ENCODE results near the gene FKRP.
A peak's percentile ranks its signal among the peaks of the same experiment; 100 is the strongest.
"Not testable (repeated sequence)": the region's sequence is repeated elsewhere in the genome, so short reads cannot be mapped to it uniquely, and the experiment has no call there.

The FKRP gene, protein sequence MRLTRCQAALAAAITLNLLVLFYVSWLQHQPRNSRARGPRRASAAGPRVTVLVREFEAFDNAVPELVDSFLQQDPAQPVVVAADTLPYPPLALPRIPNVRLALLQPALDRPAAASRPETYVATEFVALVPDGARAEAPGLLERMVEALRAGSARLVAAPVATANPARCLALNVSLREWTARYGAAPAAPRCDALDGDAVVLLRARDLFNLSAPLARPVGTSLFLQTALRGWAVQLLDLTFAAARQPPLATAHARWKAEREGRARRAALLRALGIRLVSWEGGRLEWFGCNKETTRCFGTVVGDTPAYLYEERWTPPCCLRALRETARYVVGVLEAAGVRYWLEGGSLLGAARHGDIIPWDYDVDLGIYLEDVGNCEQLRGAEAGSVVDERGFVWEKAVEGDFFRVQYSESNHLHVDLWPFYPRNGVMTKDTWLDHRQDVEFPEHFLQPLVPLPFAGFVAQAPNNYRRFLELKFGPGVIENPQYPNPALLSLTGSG

DNA sequence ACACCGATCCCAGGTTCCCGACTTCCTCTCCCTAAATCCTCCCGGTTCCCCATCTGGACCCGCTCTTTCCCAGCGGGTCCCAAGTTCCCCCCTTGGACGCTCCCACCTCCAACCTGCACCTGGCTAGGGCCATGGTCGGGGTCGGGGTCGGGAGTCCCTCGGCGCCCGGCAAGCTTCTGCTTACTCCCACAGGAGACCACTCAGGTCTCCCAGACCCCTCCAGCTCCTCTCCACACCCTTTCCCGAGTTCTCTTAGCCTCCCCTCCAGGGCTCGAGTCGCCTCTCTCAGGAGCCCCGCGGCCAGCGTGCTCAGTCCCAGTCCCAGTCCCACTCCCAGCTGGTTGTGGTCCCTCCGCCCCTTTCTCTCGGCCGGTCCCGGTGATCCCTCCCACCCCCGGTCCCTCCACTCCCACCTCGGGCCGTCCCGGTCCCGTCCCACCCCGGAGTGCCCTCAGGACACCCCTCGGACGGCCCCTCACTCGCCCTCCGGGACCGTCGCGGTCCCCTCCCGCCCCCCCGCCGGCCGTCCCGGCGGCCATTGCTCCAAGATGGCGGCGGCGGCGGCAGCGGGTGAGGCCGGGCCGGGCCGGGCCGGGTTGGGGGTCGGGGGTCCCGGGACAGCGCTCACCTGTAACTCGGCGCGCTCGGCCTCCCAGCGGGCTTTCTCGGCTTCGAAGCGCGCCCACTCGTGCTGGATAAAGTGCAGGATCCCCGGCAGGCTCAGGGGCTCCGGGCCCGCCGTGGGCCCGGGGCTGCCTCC is at the start of gene FKRP:
Gene FKRP, plus strand, starts transcription at position 537 of the 760 bp plus-strand sequence. CDS start 9,394 bp downstream, outside the sequence.
- DNase-seq = no peak

DNA sequence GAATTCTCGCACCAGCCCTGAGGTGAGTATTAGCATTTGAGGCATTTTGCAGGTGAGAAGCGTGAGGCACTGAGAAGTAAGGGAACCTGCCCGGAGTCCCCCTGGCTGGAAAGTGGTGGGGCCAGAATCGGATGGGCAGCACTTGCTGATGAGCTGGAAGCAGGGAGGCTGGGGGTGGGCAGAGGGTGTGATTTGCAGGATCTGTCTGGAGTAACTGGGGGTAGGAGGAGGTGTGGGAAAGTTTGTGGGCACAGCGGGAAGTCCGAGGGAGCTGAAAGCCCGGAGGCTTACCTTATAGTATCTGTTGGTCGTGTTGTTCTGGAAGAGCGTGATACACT is 49.0 kb upstream of the FKRP start:
- no peak for DNase-seq

DNA sequence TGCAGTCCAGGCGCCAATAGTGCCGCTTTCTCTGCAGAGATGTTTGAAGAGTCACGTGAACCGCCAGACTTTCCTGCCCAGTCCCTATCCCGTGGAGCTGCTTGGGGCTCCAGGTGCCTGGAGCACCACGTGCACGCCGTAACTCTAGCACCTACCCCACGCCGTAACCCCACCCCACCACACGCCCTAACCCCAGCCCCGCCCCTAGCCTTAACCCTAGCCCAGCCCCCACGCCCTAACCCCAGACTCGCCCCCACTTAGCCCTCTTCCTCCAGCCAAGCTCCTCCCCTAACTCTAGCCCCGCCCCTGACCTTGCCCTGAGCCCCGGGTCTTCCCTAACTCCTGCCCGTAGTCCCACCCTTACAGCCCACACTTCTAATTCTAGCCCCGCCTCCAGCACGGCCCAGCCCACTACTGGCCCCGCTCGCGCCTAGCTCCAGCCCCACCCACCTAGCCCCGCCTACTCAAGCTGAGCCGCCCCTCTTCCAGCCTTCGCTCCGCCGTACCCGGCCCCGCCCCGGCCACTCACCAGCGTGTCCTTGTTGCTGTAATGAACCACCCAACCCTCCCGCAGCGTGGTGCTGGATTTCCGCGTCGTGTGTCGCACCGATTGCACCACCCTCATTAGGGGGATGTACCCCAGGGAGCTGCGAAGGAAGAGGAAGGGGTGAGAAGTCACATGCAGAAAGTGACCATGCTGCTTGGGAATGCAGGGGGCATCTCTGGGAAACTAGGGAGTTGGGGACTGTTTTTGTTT is 48.5 kb upstream of the FKRP start:
- DNase-seq = no peak

DNA sequence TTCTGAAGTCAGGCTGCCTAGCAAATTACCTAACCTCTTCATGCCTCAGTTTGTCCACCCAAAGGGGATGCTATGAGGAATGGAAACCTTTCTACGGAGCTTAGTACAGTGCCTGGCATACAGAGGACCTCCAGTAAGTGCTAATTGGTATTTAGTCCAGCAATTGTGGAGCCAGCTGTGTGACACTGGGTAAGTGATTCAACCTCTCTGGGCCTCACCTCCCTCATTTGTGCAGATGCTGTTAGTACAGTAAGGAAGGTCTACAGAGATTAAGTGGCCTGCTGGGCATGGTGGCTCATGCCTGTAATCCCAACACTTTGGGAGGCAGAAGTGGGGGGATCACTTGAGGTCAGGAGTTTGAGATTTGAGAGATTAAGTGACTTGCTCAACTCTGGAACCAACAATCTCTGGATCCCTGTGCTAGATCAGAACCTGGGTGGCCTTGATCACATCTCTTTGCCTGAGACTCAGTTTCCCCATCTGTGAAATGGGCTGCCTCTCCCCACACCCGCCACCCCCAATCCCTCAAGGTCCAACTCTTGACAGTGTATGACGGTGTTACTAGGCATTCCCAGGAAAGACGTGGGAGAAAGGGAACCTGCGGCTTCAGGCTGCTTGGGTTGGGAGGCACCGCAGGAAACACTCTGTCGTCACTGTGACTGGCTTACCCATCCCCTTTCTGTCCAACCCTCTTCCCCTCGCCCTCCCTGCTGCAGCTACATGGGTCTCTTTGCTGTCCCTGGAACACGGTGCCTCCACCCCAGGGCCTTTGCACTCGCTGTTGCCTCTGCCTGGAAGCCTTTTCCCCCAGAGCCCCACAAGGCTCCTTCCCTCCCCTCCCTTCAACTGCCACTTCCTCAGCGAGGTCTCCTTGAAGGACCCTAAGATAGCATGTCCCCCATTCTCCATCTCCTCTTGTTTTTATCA is 47.2 kb upstream of the FKRP start:
- DNase-seq = no peak

DNA sequence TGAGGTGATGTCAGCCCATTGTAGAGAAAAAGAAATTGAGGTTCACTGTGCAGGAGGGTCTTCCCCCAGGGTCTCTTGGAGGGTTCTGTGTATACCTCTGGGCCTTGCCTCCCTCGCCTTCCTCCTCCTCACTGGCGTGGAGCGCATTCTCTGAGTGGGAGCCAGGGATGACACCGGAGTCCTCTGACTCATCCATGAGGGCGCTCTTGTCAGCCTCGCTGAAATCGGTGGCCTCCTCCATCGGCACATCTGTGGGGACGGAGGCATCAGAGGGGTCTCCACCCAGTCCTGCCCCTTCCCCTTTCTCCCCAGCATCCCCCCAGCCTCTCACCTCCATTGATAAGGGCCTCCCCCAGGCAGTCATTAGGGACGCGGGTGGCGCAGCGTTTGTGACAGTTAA is 45.2 kb upstream of the FKRP start:
- DNase-seq = no peak

DNA sequence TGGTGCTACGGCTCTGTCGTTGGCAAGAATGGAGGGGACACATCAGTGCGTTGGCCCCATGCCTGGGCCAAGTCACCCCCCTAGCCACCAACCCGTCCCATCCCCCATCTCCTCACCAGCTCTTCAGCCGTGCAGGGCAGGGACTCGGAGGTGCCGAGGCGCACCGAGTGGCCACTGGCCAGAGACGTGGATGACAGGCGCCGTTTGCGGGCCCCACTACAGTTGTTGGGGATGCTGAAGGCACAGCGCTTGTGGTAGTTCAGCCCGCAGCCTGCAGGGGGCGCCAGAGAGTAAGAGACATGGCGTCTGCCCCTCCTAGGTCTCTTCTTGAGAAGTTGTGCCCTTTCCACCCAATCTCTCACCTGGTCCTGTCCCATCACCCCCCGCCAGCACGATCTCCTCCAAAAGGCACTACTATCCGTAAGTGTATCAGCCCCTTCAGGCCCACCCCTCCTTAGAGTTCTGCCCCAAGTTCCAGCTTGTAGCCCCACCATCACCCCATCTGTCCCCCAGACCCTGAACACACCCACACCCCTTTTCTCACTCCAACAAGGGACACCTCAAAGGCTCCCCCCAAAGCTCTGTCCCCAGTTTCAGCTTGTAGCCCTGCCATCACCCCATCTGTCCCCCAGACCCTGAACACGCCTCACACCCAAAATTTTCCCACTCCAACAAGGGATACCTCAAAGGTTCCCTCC is 41.3 kb upstream of the FKRP start:
- peak; percentile 17 for DNase-seq

DNA sequence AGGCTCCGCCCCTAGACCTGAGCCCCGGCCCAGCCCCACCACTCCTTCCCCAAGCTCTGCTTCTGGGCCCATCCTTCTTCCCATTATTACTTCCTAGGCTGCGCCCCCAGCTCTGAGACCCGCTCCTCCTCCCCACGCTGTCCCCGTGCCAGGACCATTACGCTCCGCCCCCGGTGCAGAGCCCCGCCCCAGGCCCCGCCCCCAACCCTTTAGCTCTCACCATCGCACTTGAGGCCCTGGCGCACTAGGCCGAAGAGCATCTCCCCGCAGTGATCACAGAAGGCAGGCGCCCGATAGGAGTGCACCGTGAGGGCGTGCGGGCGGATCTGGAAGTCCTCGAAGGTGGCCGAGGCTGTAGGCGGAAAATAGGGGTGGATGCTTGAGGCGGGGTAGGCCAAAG is 35.2 kb upstream of the FKRP start:
- DNase-seq = no peak

DNA sequence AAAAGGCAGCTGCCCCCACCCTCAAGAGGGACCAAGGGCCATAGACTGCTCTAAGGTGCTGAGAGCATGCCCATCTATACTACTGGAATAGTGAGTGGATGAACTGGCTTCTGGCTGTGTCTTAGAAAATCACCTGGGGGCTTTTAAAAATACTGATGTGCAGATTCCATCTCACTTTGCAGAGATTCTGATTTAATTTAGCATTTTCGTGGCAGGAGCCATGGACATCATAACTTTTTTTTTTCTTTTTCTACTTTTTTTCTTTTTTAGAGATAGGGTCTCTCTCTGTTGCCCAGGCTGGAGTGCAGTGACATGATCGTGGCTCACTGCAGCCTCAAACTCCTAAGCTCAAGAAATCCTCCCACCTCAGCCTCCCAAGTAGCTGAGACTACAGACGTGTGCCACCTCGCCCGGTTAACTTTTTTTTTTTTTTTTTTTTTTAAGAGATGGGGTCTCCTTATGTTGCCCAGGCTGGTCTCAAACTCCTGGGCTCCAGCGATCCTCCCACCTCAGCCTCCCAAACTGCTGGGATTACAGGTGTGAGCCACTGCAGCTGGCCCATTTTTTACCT is 33.0 kb upstream of the FKRP start:
- DNase-seq = not testable (repeated sequence)

DNA sequence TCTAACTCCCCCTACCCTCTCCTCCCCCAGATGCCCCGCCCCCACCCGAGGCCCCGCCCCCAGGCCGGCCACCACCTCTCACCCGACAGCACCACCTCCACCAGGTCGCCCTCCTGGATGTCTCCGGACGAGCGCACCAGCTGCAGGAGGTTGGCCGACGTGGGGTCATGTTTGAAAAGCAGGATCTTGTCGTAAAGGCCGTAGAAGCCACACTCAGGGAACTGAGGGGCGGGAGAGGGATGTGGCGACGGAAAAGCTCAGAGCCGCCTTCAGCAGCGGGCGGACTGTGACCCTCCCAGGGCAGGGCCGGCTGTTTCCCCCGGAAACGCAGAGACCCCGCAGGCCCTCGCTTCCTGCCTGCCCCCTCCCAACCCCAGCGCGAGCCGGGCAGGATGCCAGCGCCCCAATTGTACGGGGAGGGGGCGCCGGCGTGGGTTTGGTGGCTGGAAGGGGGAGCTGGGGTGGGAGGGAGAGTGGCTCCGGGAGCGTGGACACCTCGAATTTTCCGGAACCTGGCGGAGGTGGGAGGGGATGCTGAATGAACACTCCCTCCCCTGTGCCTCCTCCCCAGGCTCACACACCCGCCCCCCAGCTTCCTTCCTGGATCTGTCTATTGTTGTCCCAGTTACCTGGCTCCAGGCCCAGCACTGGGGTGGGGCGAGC is 31.9 kb upstream of the FKRP start:
- no peak for DNase-seq

DNA sequence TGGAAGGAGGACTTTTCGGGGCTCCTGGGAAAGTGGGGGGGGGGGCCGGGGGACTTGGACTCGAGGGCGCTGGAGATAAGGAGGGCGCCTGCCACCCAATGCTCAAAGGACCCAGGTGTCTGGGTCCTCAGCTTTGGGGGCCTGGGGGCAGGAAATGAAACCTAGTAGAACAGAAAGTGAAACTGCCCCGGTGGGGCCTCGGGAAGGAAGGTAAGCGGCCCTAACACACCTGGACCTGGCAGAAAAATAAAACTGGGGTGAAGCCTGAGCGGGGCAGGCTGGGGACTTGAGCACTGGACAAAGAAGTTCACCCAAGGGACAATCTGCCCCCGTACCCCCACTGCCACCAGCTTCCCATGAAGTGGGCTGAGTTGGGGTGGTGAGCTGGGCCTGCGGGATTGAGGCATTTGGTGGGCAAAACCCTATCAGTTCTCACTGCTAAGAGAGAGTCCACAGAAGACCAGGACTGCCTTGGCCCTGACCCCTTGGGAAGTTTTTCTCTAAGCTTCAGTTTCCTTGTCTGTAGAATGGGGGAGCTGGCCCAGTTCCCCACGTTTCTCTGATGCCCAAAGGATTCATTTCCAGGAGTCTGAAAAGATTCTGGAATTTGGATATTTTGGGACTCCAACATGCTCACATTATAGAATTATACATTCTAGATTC is 31.3 kb upstream of the FKRP start:
- no peak for DNase-seq

DNA sequence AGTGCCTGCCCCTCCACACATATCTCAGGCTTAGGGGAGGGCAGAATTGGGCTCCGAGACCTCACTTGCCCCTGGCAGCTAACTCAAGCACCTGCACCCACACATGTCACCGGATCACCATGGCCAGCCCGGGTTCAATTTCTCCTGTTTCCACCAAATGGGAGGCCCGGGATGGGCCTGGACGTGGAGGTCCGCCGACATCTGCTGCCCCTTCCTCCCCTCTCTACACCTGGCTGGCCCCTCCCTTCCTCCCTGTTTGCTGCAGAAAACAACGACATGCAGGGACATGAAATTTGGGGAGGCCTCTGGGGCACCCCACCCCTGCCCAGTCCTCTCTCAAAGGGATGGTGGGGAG is 30.3 kb upstream of the FKRP start:
- no peak for DNase-seq

DNA sequence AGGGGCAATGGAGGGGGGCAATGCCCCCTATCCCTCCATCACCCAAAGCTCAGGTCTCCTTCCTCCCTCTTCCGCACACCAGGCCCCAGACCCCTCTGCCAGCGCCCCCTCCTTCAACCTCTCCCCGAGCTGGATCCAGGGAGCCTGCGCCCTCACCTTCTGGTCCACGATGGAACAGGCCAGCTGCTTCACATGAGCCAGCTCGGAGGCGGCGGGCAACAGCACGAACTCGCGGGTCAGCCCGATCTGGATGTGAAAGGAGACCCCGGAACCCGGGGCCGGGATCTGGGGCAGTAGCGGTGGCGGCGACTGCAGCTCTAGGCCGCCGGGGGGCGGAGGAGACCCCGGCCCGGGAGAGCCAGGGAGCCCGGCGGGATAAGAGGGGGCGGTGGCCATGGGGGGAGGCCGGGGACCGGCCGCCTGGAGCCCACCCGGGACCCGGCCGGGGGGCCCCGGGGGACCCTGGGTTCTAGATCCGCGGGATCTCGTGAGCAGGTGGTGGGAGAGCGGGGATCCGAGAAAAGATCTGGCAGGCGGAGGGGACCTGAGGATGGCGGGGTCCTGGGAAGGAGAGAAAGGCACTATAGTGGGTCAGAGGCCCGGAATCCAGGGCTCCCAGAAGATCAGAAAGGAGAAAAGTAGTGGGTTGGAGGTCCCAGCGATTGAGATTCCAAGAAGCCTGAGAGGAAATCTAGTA is 29.7 kb upstream of the FKRP start:
- DNase-seq = no peak

DNA sequence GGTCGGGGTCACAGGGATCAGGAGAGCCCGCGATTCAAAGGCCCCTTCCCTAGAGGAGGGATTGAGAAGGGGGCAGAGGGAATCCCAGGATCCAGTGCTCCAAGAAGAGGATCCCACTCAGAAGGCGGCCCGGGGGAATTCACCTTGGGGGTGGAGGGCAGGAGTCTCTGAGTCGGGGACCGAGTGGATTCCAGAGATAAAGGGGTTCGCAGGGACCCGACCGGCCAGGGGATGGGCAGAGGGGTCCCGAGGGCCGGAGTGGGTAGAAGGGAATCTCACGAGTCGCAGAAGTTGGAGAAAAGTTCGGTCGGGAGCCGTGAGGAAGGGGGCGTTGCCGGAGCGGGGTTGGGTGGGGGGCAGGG is 29.2 kb upstream of the FKRP start:
- DNase-seq = no peak

DNA sequence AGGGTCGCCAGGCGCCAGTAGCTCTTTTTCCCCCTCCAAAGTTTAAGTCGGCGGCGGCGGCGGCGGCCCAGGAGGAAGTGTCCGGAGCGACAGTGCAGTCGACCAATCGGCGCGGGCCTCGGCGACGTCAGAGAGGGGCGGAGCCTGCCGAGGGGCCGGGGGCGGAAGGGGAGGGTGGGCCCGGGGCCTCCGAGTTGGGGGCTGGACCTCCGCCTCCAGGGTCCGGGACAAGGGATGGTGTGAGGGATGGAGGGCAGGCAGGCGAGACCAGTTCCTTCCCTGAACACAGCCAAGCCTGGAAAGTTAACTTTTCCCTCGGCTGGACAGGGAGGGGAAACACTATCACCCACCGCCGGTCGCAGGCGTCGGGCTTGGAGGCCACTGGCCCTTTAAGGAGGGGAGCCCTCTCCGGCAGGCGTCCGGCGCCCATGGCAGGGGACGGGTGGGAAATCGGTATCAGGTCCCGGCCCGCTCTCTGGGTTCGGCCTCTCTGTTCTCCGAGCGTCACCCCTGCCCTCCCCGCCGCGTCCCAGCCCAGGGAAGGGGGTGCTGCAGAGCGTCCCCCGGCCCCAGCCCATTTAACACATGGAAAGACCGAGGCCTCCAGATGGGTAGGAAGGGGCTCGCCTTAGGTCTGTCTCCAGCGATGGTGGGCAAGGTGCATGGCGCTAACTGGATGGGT is 28.7 kb upstream of the FKRP start, which contains the start of gene PRKD2:
Gene PRKD2, minus strand, starts transcription at position 81 of the 682 bp plus-strand sequence. CDS start 744 bp downstream, outside the sequence.
- peak; percentile 9 for DNase-seq

DNA sequence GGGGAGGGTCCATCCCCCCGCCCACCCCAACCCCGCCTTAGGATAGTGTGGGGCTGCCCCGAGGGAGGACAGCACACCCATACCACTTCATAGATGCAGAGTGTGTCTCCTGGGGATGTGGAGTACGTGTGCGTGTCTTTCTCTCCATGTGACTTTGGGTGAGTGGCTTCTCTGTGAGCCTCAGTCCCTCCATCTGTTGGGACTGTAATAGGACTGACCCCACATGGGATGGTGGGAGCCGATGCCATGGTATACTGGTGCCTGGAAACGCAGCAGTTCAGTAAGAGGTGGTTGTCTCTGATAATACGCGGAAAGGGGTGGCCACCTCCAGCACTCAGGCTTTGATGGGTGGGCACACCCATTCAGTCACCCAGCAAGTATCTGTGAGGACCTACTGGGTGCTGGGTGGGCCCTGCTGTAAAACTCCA is 28.1 kb upstream of the FKRP start:
- no peak for DNase-seq

DNA sequence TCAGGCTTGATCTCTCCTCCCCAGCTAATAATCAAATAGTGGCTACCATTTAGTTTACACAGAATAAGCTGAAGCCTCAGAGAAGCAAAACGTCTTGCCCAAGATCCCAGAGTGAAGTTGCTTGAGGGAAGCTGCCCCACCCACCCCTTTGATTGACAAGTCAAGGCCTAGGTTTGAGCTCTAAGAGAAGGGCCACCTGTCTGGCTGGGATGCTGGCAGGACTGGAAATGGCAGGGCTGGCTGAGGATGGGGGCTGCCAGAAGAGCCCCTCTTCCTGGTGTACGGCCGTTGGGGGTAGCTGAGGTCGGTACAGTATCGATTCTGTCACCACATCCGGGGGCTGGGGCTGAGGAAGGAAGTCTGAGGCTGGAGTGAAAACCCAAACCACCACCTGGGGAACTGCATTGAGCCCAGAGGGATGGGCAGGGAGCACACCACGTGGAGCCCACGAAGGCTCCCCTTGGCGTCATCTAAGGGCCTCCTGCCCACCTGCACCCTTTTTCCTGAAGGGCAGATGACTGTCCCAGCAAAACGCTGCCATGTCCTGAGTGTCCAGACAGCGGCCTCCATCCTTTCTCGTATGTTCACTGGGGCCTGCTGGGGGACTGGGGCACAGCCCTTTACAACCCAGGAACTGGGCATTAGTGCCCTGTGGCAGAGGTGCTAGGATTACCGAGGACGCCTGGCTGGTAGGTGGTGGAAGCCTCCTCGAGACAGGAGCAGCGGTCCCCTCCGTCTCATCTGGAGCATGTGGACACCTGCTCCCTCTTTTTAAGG is 27.5 kb upstream of the FKRP start:
- DNase-seq = no peak

DNA sequence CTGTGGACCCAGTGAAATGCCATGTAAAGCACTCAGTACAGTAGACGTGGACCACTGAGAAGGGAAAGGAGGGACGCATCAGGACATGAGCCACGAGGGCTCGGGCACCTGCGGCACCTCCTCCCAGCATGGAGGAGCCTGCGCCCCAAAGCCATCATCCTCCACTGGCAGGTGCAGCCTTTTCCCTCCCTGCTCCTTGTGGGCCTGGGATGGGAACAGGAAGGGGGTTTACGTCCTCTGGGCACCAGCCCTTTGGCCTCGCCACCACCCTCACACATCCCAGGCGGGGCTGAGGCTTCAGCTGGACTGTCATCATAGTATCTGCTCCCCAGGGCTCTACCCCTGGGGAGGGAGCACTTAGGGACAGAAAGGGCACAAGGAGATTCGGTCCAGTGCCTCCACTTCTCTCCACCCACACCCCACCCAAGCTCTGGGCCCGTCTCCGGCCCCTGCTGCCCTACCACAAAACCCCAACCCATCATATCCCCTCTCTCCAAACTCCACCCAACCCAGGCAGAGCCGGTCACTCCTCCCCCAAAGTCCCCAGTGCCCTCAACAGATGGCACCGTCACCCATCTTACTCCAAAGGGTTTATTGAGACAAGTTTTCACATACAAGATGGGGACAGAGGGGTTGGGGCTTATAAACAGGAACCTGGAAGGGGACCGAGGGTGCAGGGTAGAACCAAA is 26.8 kb upstream of the FKRP start:
- DNase-seq = no peak

Measured in NCI-H1694 treated with DMSO at 0.1 percent for 48 hours (cell line).